ENCODE measurements around the gene LATS2.
"Not testable (repeated sequence)": the region's sequence is repeated elsewhere in the genome, so short reads cannot be mapped to it uniquely, and the experiment has no call there.

LATS2 gene

DNA sequence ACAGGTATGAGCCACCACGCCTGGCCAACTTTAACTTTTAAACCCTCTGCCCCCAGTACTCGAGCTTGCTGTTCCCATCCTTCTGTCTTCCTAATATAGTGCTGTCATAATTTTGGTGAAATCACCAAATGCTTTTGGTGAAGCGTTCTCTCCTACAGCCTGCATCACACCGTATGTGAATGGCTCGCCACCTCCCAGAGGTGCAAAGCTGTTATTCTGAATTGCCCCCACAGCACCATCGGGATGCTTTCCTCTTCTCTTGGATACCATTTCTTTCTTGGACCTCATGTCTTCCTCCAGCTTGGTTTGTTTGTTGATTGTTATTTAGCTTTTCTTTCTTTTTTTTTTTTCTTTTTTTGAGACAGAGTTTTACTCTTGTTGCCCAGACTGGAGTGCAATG, 105.9 kb downstream of the LATS2 start:
- no peak overlapping the region for H3K4me3 ChIP-seq (ENCODE audit: low read depth, low read length)
- DNase-seq (ENCODE audit: low read depth): no peak
- TF ChIP-seq, protein P1, sequence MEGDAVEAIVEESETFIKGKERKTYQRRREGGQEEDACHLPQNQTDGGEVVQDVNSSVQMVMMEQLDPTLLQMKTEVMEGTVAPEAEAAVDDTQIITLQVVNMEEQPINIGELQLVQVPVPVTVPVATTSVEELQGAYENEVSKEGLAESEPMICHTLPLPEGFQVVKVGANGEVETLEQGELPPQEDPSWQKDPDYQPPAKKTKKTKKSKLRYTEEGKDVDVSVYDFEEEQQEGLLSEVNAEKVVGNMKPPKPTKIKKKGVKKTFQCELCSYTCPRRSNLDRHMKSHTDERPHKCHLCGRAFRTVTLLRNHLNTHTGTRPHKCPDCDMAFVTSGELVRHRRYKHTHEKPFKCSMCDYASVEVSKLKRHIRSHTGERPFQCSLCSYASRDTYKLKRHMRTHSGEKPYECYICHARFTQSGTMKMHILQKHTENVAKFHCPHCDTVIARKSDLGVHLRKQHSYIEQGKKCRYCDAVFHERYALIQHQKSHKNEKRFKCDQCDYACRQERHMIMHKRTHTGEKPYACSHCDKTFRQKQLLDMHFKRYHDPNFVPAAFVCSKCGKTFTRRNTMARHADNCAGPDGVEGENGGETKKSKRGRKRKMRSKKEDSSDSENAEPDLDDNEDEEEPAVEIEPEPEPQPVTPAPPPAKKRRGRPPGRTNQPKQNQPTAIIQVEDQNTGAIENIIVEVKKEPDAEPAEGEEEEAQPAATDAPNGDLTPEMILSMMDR (IDR thresholded peaks at IDR 0.05; ENCODE audit: low read depth, low read length, missing control alignments): no peak

DNA sequence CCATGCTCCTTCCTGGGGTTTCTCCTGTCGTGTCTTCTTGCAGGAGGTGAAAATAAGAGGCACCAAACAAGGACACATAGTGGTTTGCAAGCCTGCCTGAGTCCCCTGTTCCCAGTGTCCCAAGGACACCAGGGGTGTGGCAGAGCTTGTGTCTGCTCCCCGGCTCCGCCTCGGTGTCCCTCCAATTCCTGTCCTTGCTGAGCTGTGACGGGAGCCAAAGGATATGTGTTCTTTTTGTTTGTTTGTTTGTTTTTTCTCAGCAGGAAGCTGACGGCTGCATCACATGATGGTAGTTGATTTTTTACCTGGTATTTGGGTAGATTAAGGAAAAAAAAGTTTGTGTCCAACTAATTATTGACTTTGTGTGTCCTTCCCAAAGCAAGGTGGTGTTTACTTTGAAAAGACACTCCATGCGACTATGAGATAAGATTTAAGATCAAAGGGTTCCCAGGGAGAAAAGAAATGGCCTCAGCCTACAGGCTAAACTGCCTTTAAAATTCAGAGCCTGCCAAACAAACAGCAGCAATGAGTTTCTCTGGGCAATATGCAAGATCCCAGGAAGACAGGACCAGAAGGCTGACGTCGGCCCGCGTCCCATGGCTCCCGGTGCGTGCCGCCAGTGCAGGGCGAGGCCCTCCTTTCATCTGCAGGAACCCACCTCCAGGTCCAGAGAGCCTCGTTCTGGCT, 108.0 kb downstream of the LATS2 start:
- DNase-seq (ENCODE audit: low read depth): no peak
- TF ChIP-seq, protein P1 (IDR thresholded peaks at IDR 0.05; ENCODE audit: low read depth, low read length, missing control alignments): no peak
- no peak overlapping the region for H3K4me3 ChIP-seq (ENCODE audit: low read depth, low read length)

DNA sequence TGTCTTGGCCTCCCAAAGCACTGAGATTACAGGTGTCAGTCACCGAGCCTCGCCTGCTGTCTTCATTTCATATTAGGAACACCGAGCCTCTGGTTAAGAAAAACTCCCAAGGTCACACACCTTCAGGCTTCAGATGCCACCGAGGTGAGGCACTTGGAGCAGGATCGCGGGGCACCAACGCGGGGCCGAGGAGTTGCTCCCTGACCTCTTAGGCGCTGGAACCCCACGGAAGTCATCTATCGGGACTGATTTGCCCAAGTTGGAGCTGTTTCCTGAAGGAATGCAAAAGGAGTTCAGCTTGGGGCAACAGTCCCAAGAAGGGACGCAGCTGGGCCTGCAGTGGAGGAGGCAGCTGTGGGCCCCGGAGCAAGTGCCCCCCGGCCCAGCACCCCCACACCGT, 108.5 kb downstream of the LATS2 start:
- no peak overlapping the region for H3K4me3 ChIP-seq (ENCODE audit: low read depth, low read length)
- no peak for DNase-seq (ENCODE audit: low read depth)
- TF ChIP-seq, protein P1 (IDR thresholded peaks at IDR 0.05; ENCODE audit: low read depth, low read length, missing control alignments): no peak

DNA sequence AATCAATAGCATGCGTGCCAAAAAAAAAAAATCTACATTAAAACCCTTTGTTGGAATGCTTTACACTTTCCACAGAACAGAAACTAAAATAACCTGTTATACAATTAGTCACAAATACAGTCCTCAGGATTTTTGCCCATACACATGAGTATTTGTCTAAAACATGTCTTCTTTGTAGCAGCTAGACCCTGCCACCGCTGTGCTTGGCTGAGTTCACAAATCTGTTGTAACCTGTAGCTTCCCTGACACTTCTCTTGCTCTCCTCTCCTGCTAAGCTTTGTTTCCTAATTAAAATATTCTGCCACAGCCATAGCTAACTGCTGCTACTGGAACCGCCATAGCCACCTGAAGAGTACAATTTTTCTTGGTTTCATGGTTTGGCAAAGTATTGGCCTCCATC, 113.4 kb downstream of the LATS2 start:
- DNase-seq (ENCODE audit: low read depth); H3K4me3 ChIP-seq (ENCODE audit: low read depth, low read length): not testable (repeated sequence)

DNA sequence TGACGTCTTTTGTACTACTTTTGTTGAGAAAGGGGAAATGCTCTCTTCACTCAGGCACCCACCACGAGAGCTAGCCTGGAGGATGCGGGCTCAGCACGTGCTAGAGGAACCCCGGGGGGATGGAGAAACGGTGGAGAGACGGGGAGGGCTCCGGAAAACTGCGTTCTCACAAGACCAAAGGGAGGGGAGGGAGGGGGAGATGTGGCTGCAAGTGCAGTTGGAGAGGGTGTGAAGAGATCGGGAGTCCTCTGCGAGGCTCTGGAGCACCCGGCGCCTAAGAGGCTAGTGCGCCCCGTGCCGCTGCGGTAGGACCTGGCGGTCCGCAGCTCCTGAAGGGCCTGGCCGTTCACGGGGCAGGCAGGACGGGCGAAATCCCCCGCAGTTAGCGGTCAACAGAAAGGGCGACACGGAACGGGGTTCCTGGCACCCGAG, 115.4 kb downstream of the LATS2 start:
- DNase-seq (ENCODE audit: low read depth): no peak
- H3K4me3 ChIP-seq (ENCODE audit: low read depth, low read length): no peak overlapping the region
- TF ChIP-seq, protein P1 (IDR thresholded peaks at IDR 0.05; ENCODE audit: low read depth, low read length, missing control alignments): no peak

DNA sequence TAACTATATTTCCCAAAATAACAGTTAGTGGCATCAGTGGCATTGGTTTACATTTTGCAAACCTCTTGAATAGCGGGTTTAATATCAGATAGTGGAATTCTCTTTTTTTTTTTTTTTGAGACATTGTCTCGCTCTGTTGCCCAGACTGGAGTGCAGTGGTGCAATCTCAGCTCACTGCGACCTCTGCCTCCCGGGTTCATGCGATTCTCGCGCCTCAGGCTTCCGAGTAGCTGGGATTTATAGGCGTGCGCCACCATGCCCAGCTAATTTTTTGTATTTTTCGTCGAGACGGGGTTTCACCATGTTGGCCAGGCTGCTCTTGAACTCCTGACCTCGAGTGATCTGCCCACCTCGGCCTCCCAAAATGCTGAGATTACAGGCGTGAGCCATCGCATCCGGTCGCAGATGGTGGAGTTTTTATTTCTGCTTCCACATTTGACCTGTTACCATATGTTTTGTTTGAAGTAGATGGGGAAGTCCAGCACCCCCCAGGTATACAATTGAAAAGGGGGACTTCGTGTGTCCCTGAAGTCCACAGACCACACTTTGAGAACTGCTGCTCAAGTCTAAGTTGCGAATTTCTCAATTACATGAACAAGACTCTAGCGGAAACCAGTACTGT, 118.3 kb downstream of the LATS2 start:
- H3K4me3 ChIP-seq (ENCODE audit: low read depth, low read length): no peak overlapping the region
- DNase-seq (ENCODE audit: low read depth): no peak
- TF ChIP-seq, protein P1 (IDR thresholded peaks at IDR 0.05; ENCODE audit: low read depth, low read length, missing control alignments): no peak

DNA sequence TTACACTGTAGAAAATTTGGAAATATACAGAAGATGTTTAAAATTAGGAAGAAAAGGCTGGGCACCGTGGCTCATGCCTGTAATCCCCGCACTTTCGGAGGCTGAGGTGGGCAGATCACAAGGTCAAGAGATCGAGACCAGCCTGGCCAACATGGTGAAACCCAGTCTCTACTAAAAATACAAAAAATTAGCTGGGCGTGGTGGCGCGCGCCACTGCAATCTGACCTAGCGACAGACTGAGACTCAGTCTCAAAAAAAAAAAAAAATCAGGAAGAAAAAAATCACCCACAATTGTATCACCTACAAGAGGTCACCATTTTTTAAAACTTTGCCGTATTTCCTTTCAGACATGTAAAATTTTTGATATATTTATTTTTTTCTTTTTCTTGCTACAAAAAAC, 120.9 kb downstream of the LATS2 start:
- DNase-seq (ENCODE audit: low read depth); H3K4me3 ChIP-seq (ENCODE audit: low read depth, low read length): not testable (repeated sequence)

DNA sequence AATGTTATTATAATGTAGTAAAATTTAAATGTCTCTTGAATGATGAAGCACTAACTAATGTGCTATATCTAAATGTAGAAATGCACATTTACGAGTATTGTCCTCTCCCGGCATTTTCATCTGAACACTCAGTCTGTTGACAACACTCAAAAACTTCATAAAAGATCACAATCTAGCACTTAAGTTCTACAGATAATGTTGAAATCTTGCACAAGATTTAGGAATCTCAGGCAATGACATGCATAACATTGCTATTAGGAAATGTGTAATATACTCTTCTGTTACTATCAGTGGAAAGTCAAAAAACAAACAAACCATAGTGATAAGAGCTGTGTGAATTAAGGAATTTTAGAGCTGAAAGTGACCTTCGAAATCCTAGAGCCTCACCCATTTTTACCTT, 121.3 kb downstream of the LATS2 start:
- no peak for DNase-seq (ENCODE audit: low read depth)
- no peak overlapping the region for H3K4me3 ChIP-seq (ENCODE audit: low read depth, low read length)
- TF ChIP-seq, protein P1 (IDR thresholded peaks at IDR 0.05; ENCODE audit: low read depth, low read length, missing control alignments): no peak
